Retinal pigment epithelial cell (primary cell): Measurements from ENCODE around the gene ANTXR2.

Experiments
- DNase-seq: peaks from one replicate; pipeline ENCODE4 v3.0.0-alpha.2; 2010; ENCODE audit warnings: low read depth
- H3K4me3 ChIP-seq: 2 replicates; pipeline ENCODE4 v1.5.1; 2011; ENCODE audit warnings: mild to moderate bottlenecking, low read length, control low read depth, moderate library complexity
- CTCF ChIP-seq: conservative IDR thresholded peaks from 2 replicates; pipeline ENCODE4 v1.5.1; 2011; ENCODE audit warnings: low read depth, low read length, control low read depth, inconsistent platforms

ANTXR2 gene

GRCh38 chr4:80042821-80043220 is 30.2 kb downstream of the ANTXR2 start:
- H3K4me3 ChIP-seq = no peak overlapping the region
- TF ChIP-seq CTCF = no peak
- no peak for DNase-seq

- no peak for DNase-seq
- no peak overlapping the region for H3K4me3 ChIP-seq
- no peak for TF ChIP-seq CTCF
Measured at GRCh38 chr4:80037864-80038263, 35.2 kb downstream of the ANTXR2 start.

GRCh38 chr4:80036949-80037685 is 35.9 kb downstream of the ANTXR2 start:
- no peak for TF ChIP-seq CTCF
- H3K4me3 ChIP-seq = no peak overlapping the region
- no peak for DNase-seq

GRCh38 chr4:80036306-80036705 is 36.7 kb downstream of the ANTXR2 start:
- no peak for TF ChIP-seq CTCF
- DNase-seq = no peak
- H3K4me3 ChIP-seq = no peak overlapping the region

GRCh38 chr4:80035336-80035735 is 37.7 kb downstream of the ANTXR2 start:
- no peak for DNase-seq
- TF ChIP-seq CTCF = no peak
- H3K4me3 ChIP-seq = no peak overlapping the region

- no peak overlapping the region for H3K4me3 ChIP-seq
- TF ChIP-seq CTCF = peak; percentile 3
- DNase-seq = no peak
Measured at GRCh38 chr4:80033581-80033980, 39.4 kb downstream of the ANTXR2 start.

- TF ChIP-seq CTCF = no peak
- no peak overlapping the region for H3K4me3 ChIP-seq
- no peak for DNase-seq
Measured at GRCh38 chr4:80029364-80029763, 43.7 kb downstream of the ANTXR2 start.
